Activated CD8-positive, alpha-beta T cell treated with anti-CD3 and anti-CD28 coated beads, Interleukin-2, amount 10 ng/mL, durations not matched to agents 7 days and 5 days (primary cell): ENCODE results near the gene CMIP. TPM values are rescaled to one million over a fixed set of nuclear protein-coding genes. Genes with fewer than 3 reads are reported as not detected.

ENCODE experiments used
- ATAC-seq: fragments of 150-1000 bp; cut with Tn5 transposase; one replicate; pipeline ENCODE4 v1.10.0; 2021; ENCODE audit warnings: moderate library complexity
- CTCF ChIA-PET: fragments of 350-600 bp; sonication (Branson Sonifier 250); formaldehyde crosslinking; loops from one replicate; lab custom pipeline; 2021; ENCODE audit warnings: antibody characterized with exemption; lab: Charles Lee
- POLR2A ChIA-PET: fragments of 350-600 bp; sonication (Branson Sonifier 250); formaldehyde crosslinking; loops from one replicate; lab custom pipeline; 2021; ENCODE audit warnings: antibody characterized with exemption; lab: Charles Lee
- DNase-seq: peaks from one replicate; pipeline ENCODE4 v3.0.0-alpha.2; 2020
- H3K27ac Mint-ChIP-seq: one replicate; pipeline ENCODE4 v1.8.0; 2021; ENCODE audit warnings: mild to moderate bottlenecking, mixed read lengths
- H3K27me3 Mint-ChIP-seq: one replicate; pipeline ENCODE4 v1.8.0; 2021; ENCODE audit warnings: low read depth, mixed read lengths
- H3K36me3 Mint-ChIP-seq: one replicate; pipeline ENCODE4 v1.8.0; 2021; ENCODE audit warnings: low read depth, mixed read lengths
- H3K4me1 Mint-ChIP-seq: one replicate; pipeline ENCODE4 v1.8.0; 2021; ENCODE audit warnings: low read depth, mixed read lengths
- H3K4me3 Mint-ChIP-seq: one replicate; pipeline ENCODE4 v1.8.0; 2021; ENCODE audit warnings: mild to moderate bottlenecking, mixed read lengths
- H3K9me3 Mint-ChIP-seq: one replicate; pipeline ENCODE4 v1.8.0; 2022; ENCODE audit warnings: mixed read lengths; ENCODE audit not compliant: insufficient read depth
- total RNA-seq, 2 experiments: library from RNA; stranded (reverse); gene quantifications; one replicate each; pipeline ENCODE4 v1.2.3, GENCODE V29; 2021

Gene CMIP
- total RNA-seq, 2 experiments from 2014 or later: 62.5 to 70.4 TPM

- Mint-ChIP-seq H3K9me3 (no peaks in the 10 kb centered on the region), H3K27ac (no peak overlapping the region), H3K27me3 (no peaks in the 10 kb centered on the region), H3K4me3 (no peak overlapping the region), H3K4me1 (peaks cover 28% of the 10 kb centered on the region), H3K36me3 (peaks cover 8% of the 10 kb centered on the region)
- ChIA-PET POLR2A (no interaction called here), CTCF (interaction anchor here (0.6 to 4.1 kb wide), 10 partner anchors 8 to 224 kb away, joined by 3 to 27 read pairs (median 8); no protein-coding TSS in a partner anchor)
- DNase-seq (no peak), ATAC-seq (no peak)
These were observed 179.8 kb downstream of the CMIP start for GRCh38 chr16:81624403-81624759.

GRCh38 chr16:81624760-81625543 is 180.3 kb downstream of the CMIP start:
- ChIA-PET CTCF (interaction anchor here (0.6 to 4.1 kb wide), 5 partner anchors 8 to 259 kb away, joined by 3 to 25 read pairs (median 3); no protein-coding TSS in a partner anchor), POLR2A (interaction anchor here (0.9 kb wide), 1 partner anchor 94 kb away, joined by 3 read pairs; no protein-coding TSS in a partner anchor)
- DNase-seq (no peak), ATAC-seq (no peak)
- H3K36me3 Mint-ChIP-seq: peaks cover 8% of the 10 kb centered on the region
- H3K9me3 Mint-ChIP-seq: no peaks in the 10 kb centered on the region
- H3K27ac Mint-ChIP-seq: peak overlapping the region; percentile 41
- H3K4me3 Mint-ChIP-seq: no peak overlapping the region
- peaks cover 29% of the 10 kb centered on the region for H3K4me1 Mint-ChIP-seq
- no peaks in the 10 kb centered on the region for H3K27me3 Mint-ChIP-seq

GRCh38 chr16:81625544-81626153 is 181.0 kb downstream of the CMIP start:
- ATAC-seq (no peak), DNase-seq (no peak)
- Mint-ChIP-seq H3K9me3 (no peaks in the 10 kb centered on the region), H3K4me1 (peaks cover 31% of the 10 kb centered on the region), H3K27me3 (no peaks in the 10 kb centered on the region), H3K4me3 (no peak overlapping the region), H3K36me3 (peaks cover 8% of the 10 kb centered on the region), H3K27ac (peak overlapping the region; percentile 41)
- ChIA-PET CTCF (interaction anchor here (1.2 to 1.7 kb wide), 2 partner anchors 71 to 260 kb away, joined by 3 to 12 read pairs; no protein-coding TSS in a partner anchor), POLR2A (interaction anchor here (0.9 kb wide), 1 partner anchor 93 kb away, joined by 3 read pairs; no protein-coding TSS in a partner anchor)

- H3K4me3 Mint-ChIP-seq: no peak overlapping the region
- H3K9me3 Mint-ChIP-seq: no peaks in the 10 kb centered on the region
- H3K27me3 Mint-ChIP-seq: no peaks in the 10 kb centered on the region
- no peak for ATAC-seq
- peaks cover 8% of the 10 kb centered on the region for H3K36me3 Mint-ChIP-seq
- H3K27ac Mint-ChIP-seq: no peak overlapping the region
- CTCF ChIA-PET: interaction anchor here (1.2 kb wide), 1 partner anchor 261 kb away, joined by 3 read pairs; no protein-coding TSS in a partner anchor
- peaks cover 37% of the 10 kb centered on the region for H3K4me1 Mint-ChIP-seq
- DNase-seq: no peak
- POLR2A ChIA-PET: interaction anchor here (0.9 kb wide), 1 partner anchor 93 kb away, joined by 3 read pairs; no protein-coding TSS in a partner anchor
These were observed 181.6 kb downstream of the CMIP start for GRCh38 chr16:81626181-81626674.

- no peak for DNase-seq
- ATAC-seq: no peak
- no peaks in the 10 kb centered on the region for H3K9me3 Mint-ChIP-seq
- H3K27me3 Mint-ChIP-seq: no peaks in the 10 kb centered on the region
- CTCF ChIA-PET: interaction anchor here (1.3 kb wide), 1 partner anchor 70 kb away, joined by 7 read pairs; no protein-coding TSS in a partner anchor
- POLR2A ChIA-PET: no interaction called here
- peaks cover 44% of the 10 kb centered on the region for H3K4me1 Mint-ChIP-seq
- no peak overlapping the region for H3K27ac Mint-ChIP-seq
- no peak overlapping the region for H3K4me3 Mint-ChIP-seq
- H3K36me3 Mint-ChIP-seq: peaks cover 8% of the 10 kb centered on the region
These were observed 182.4 kb downstream of the CMIP start for GRCh38 chr16:81627024-81627423.

- Mint-ChIP-seq H3K4me1 (peaks cover 49% of the 10 kb centered on the region), H3K27me3 (no peaks in the 10 kb centered on the region), H3K27ac (no peak overlapping the region), H3K4me3 (no peak overlapping the region), H3K36me3 (peaks cover 12% of the 10 kb centered on the region), H3K9me3 (no peaks in the 10 kb centered on the region)
- ATAC-seq (no peak), DNase-seq (no peak)
- ChIA-PET CTCF (interaction anchor here (0.9 to 1.3 kb wide), 2 partner anchors 69 to 103 kb away, joined by 3 to 7 read pairs; no protein-coding TSS in a partner anchor), POLR2A (no interaction called here)
These were observed 183.2 kb downstream of the CMIP start for GRCh38 chr16:81627729-81628244.

- Mint-ChIP-seq H3K27me3 (no peaks in the 10 kb centered on the region), H3K4me1 (peaks cover 53% of the 10 kb centered on the region), H3K27ac (peak overlapping the region; percentile 70), H3K4me3 (no peak overlapping the region), H3K36me3 (peaks cover 11% of the 10 kb centered on the region), H3K9me3 (no peaks in the 10 kb centered on the region)
- no peak for ATAC-seq
- POLR2A ChIA-PET: no interaction called here
- CTCF ChIA-PET: interaction anchor here (5.4 kb wide), 1 partner anchor 68 kb away, joined by 24 read pairs; no protein-coding TSS in a partner anchor
- DNase-seq: no peak
These were observed 184.6 kb downstream of the CMIP start for GRCh38 chr16:81629034-81629802.

GRCh38 chr16:81629896-81630634 is 185.5 kb downstream of the CMIP start:
- no peak for DNase-seq
- peaks cover 56% of the 10 kb centered on the region for H3K4me1 Mint-ChIP-seq
- H3K4me3 Mint-ChIP-seq: no peak overlapping the region
- H3K36me3 Mint-ChIP-seq: peaks cover 12% of the 10 kb centered on the region
- H3K9me3 Mint-ChIP-seq: no peaks in the 10 kb centered on the region
- no peaks in the 10 kb centered on the region for H3K27me3 Mint-ChIP-seq
- peak overlapping the region; percentile 70 for H3K27ac Mint-ChIP-seq
- POLR2A ChIA-PET: no interaction called here
- no peak for ATAC-seq
- CTCF ChIA-PET: interaction anchor here (5.4 kb wide), 1 partner anchor 67 kb away, joined by 24 read pairs; no protein-coding TSS in a partner anchor

- peaks cover 11% of the 10 kb centered on the region for H3K36me3 Mint-ChIP-seq
- H3K27me3 Mint-ChIP-seq: no peaks in the 10 kb centered on the region
- H3K27ac Mint-ChIP-seq: peak overlapping the region; percentile 22
- H3K9me3 Mint-ChIP-seq: no peaks in the 10 kb centered on the region
- CTCF ChIA-PET: interaction anchor here (4.3 to 5.4 kb wide), 2 partner anchors 8 to 66 kb away, joined by 24 to 25 read pairs; no protein-coding TSS in a partner anchor
- POLR2A ChIA-PET: interaction anchor here (0.6 to 1.4 kb wide), 3 partner anchors 85 to 187 kb away, joined by 3 read pairs; no protein-coding TSS in a partner anchor
- H3K4me3 Mint-ChIP-seq: no peak overlapping the region
- H3K4me1 Mint-ChIP-seq: peaks cover 62% of the 10 kb centered on the region
- DNase-seq: no peak
- ATAC-seq: no peak
These were observed 186.0 kb downstream of the CMIP start for GRCh38 chr16:81630635-81631031.

- Mint-ChIP-seq H3K27me3 (no peaks in the 10 kb centered on the region), H3K4me1 (peaks cover 79% of the 10 kb centered on the region), H3K27ac (peak overlapping the region; percentile 89), H3K9me3 (no peaks in the 10 kb centered on the region), H3K4me3 (peak overlapping the region; percentile 61), H3K36me3 (peaks cover 14% of the 10 kb centered on the region)
- DNase-seq (peak; percentile 86), ATAC-seq (peak; percentile 87)
- ChIA-PET POLR2A (interaction anchor here (1.3 kb wide), 1 partner anchor 16 kb away, joined by 5 read pairs; no protein-coding TSS in a partner anchor), CTCF (interaction anchor here (1.1 to 5.4 kb wide), 3 partner anchors 10 to 105 kb away, joined by 3 to 25 read pairs (median 24); no protein-coding TSS in a partner anchor)
These were observed 188.0 kb downstream of the CMIP start for GRCh38 chr16:81632392-81633146.
